T47D (cell line): ENCODE data around the gene ATG7.
"Not testable (repeated sequence)": the region's sequence is repeated elsewhere in the genome, so short reads cannot be mapped to it uniquely, and the experiment has no call there.

Experiments
- DNase-seq, 2 experiments: peaks; one replicate each; pipeline versions ENCODE4 v3.0.0 to v3.0.0-alpha.2; 2011 to 2012; ENCODE audit warnings: low read depth in 1 of 2, low spot score in 1 of 2
- JUND ChIP-seq: IDR thresholded peaks from 2 replicates; pipeline ENCODE4 v1.6.1; 2012; ENCODE audit warnings: low read depth
- in situ Hi-C: cut with HindIII; loops from 2 replicates; pipeline ENCODE4 v1.10.0; 2016; ENCODE audit warnings: low sequenced_read_pairs, low pct_unique_long_range_greater_than_20kb

ATG7 gene

GRCh38 chr3:11312166-11312565, 40.0 kb downstream of the ATG7 start:
- no peak for TF ChIP-seq JUND
- DNase-seq, result no peak
- in situ Hi-C loops, result no loop called here

DNA sequence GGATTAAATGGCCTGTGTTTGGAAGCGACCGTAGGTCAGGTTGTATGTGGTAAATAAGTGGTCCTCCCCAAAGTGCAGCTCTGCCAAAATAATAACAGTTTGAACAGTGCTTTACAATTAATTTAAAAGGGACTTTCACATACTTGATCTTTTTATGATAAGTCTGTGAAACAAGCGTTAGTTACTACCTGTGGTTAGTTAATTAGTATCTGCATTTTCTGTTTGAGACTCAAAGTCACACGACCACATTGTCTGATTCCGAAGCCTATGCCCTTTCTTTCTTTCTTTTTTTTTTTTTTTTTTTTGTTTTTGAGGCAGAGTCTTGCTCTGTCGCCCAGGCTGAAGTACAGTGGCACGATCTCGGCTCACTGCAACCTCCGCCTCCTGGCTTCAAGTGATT, 45.1 kb downstream of the ATG7 start:
- no peak for TF ChIP-seq JUND
- in situ Hi-C loops, result no loop called here
- no peak for DNase-seq

- no peak for DNase-seq
- in situ Hi-C loops, result no loop called here
- no peak for TF ChIP-seq JUND
Measured at GRCh38 chr3:11322931-11323330, 50.7 kb downstream of the ATG7 start.

DNA sequence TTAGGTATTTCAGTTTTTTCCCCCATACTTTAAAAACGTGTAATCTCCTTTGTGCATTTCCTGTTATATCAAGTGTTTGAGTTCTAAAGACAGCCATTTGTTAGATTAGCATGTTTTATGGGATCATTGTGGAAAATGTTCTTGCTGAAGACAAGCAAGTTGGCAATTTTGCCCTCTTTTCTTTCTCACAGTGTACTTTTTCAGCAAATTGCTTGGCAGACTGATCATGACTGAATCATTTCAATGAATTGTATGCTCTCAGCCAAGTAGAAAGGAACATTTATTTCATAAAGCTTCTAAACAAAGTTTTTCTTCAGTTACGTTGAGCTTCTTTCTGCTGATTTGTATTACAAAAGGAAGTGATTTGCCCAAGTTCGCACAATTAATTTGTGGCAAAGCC, 51.6 kb downstream of the ATG7 start:
- in situ Hi-C loops, result no loop called here
- TF ChIP-seq JUND, result no peak
- no peak for DNase-seq

- in situ Hi-C loops, result no loop called here
- no peak for DNase-seq
- TF ChIP-seq JUND, result no peak
Measured at GRCh38 chr3:11327619-11328018, 55.4 kb downstream of the ATG7 start.

DNA sequence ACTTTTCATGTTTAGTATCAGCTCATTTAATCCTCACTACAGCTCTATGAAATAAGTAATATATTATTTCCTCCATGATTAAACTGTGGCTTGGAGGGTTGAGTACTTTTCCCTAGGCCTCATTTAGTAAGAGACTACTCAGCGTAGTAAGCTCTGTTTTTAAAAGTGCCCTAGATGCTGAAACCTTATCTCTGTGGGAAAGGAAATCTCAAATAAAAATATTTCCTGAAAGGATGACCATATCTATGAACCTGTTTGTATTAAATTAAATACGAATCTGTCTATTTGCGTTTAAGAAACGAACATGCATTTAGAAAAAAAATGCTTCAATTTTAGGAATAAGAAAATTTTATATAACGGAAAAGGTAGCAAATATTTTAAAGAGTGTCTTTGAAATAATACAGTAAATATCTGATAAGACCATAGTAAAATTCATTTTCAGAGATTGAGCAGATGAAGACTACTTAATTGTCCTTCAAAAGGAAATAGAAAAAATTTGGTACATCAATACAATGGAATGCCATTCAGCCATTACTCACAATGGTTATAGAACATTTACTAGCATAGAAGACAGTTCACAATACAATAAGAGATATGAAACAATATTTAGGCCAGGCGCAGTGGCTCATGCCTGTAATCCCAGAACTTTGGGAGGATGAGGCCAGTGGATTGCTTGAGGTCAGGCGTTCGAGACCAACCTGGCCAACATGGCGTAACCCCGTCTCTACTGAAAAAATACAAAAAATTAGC, 56.2 kb downstream of the ATG7 start:
- in situ Hi-C loops, result no loop called here
- DNase-seq, result no peak
- TF ChIP-seq JUND, result no peak

GRCh38 chr3:11329777-11330176, 57.6 kb downstream of the ATG7 start:
- in situ Hi-C loops, result no loop called here
- no peak for TF ChIP-seq JUND

DNA sequence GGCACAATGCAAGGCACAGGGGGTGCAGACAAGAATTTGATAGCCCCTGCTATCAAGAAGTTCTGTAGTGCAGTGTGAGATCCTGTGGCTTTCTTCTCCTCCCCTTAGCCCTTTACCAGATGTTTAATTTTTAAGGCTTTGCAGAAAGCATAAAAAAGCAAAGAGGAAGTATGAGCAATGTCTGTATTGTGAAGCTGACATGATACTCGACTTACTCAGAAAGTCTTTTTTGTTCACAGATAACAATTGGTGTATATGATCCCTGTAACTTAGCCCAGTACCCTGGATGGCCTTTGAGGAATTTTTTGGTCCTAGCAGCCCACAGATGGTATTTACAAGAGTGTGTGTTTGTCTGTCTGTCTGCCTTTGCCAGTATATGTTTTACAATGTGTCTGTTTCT, 58.9 kb downstream of the ATG7 start:
- in situ Hi-C loops, result no loop called here
- no peak for TF ChIP-seq JUND
- no peak for DNase-seq

More at GRCh38 chr3:11329777-11330176, 57.6 kb downstream of the ATG7 start:
- DNase-seq, result no peak

DNA sequence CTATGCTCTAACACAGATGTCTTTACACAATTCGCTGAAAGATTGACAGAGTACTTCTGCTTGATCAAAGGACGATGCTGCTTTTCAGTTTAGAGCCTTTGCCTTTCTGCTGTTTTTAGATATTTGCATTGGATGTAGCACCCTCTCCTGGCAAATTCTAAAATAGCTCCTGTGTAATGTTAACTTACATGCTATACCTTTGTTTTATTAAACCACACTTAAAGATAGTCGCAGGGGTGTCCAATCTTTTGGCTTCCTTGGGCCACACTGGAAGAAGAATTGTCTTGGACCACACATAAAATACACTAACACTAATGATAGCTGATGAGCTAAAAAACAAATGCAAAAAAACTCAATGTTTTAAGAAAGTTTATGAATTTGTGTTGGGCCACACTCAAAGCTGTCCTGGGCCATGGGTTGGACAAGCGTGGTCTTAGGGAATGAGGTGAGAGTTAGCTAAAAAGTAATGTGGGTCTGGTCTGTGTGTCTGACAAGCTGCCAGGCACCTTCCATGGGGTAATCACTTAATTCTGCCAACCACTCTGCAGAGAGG, 62.9 kb downstream of the ATG7 start:
- in situ Hi-C loops, result no loop called here
- TF ChIP-seq JUND, result no peak
- DNase-seq, result peak; percentile 47 to 70

- no peak for TF ChIP-seq JUND
- no peak for DNase-seq
- in situ Hi-C loops, result no loop called here
Measured at GRCh38 chr3:11339541-11339940, 67.3 kb downstream of the ATG7 start.

GRCh38 chr3:11346416-11346815, 74.2 kb downstream of the ATG7 start:
- 0 out of 2 replicates have a peak, but pooled peaks have one; percentile 26 for TF ChIP-seq JUND
- in situ Hi-C loops, result no loop called here
- peak; percentile 19 to 77 for DNase-seq

GRCh38 chr3:11348877-11349276, 76.7 kb downstream of the ATG7 start:
- in situ Hi-C loops, DNase-seq: not testable (repeated sequence)

- in situ Hi-C loops, result no loop called here
- DNase-seq, result no peak
- TF ChIP-seq JUND, result no peak
Measured at GRCh38 chr3:11349446-11349845, 77.2 kb downstream of the ATG7 start.

DNA sequence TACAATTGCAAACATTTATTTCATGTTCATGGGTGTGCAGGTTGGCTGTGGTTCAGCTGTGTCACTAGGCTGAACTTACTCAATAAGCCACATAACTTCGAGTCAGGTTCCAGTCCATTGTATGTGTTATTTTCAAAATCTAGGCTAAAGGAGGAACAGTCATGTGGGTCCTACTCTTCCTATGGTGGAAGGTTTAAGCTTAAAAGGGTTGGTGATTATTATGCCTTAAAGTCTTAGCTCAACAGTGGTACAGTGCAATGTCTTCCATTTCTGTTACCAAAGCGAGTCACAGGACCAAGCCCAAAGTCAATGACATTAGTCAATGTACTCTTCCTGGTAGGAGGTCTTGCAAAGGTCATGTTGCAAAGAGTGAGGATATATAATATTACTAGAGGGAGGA, 78.2 kb downstream of the ATG7 start:
- no peak for DNase-seq
- in situ Hi-C loops, result no loop called here
- TF ChIP-seq JUND, result no peak
